ENCODE data around the gene ERG.

The ERG gene

DNA sequence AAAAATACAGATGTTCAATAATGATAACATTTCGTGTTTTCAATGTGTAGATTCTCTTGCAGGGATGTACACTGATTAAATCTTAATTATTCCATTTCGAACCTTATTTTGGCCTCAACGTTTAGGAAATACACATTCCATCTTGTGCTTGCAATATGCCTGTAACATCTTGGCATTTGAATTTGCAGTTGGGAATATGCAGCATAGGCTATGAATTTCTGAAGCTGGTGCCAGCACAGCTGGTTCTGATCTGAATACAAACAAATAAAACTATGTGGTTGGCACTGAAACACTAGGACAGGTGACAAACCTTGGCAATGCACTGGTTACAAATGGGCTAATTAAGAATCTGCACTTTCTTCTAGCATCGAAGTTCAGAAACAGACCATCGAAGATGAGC, 108.4 kb downstream of the ERG start:
- TF ChIP-seq, protein P1, sequence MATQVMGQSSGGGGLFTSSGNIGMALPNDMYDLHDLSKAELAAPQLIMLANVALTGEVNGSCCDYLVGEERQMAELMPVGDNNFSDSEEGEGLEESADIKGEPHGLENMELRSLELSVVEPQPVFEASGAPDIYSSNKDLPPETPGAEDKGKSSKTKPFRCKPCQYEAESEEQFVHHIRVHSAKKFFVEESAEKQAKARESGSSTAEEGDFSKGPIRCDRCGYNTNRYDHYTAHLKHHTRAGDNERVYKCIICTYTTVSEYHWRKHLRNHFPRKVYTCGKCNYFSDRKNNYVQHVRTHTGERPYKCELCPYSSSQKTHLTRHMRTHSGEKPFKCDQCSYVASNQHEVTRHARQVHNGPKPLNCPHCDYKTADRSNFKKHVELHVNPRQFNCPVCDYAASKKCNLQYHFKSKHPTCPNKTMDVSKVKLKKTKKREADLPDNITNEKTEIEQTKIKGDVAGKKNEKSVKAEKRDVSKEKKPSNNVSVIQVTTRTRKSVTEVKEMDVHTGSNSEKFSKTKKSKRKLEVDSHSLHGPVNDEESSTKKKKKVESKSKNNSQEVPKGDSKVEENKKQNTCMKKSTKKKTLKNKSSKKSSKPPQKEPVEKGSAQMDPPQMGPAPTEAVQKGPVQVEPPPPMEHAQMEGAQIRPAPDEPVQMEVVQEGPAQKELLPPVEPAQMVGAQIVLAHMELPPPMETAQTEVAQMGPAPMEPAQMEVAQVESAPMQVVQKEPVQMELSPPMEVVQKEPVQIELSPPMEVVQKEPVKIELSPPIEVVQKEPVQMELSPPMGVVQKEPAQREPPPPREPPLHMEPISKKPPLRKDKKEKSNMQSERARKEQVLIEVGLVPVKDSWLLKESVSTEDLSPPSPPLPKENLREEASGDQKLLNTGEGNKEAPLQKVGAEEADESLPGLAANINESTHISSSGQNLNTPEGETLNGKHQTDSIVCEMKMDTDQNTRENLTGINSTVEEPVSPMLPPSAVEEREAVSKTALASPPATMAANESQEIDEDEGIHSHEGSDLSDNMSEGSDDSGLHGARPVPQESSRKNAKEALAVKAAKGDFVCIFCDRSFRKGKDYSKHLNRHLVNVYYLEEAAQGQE (IDR thresholded peaks at IDR 0.05; ENCODE audit: insufficient read depth in 1 of 2, low read depth in 2 of 2, low read length in 2 of 2): no peak
- TF ChIP-seq TAF1 (IDR thresholded peaks at IDR 0.05; ENCODE audit: borderline replicate concordance, insufficient read depth, low read length) (no peak), FOXP2 (optimal IDR thresholded peaks at IDR 0.05; ENCODE audit: borderline replicate concordance, extremely low read depth, extremely low read length, insufficient read depth) (no peak), POLR2AphosphoS5 (IDR thresholded peaks at IDR 0.05; ENCODE audit: low read depth, low read length) (no peak), SIN3A (IDR thresholded peaks at IDR 0.05; ENCODE audit: borderline replicate concordance, insufficient read depth, low read length) (no peak)

DNA sequence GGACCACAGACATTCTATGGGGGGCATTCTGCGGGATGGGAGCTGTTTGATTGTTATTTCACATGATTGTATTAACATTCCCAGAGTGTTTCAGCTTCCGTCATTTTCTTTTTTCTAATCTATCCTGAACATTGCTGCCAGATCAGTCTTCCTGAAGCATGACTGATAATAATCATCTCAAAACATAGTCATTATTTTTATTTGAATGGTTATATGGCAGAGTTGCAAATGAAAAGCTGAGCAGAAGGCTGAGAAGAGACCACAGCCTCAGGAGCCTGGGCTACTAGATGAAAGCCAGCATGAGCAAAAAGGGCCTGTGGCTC, 109.0 kb downstream of the ERG start:
- no peak for TF ChIP-seq POLR2AphosphoS5 (IDR thresholded peaks at IDR 0.05; ENCODE audit: low read depth, low read length)
- TF ChIP-seq SIN3A (IDR thresholded peaks at IDR 0.05; ENCODE audit: borderline replicate concordance, insufficient read depth, low read length): no peak
- TF ChIP-seq, protein P1 (IDR thresholded peaks at IDR 0.05; ENCODE audit: insufficient read depth in 1 of 2, low read depth in 2 of 2, low read length in 2 of 2): no peak
- no peak for TF ChIP-seq FOXP2 (optimal IDR thresholded peaks at IDR 0.05; ENCODE audit: borderline replicate concordance, extremely low read depth, extremely low read length, insufficient read depth)
- TF ChIP-seq TAF1 (IDR thresholded peaks at IDR 0.05; ENCODE audit: borderline replicate concordance, insufficient read depth, low read length): no peak

DNA sequence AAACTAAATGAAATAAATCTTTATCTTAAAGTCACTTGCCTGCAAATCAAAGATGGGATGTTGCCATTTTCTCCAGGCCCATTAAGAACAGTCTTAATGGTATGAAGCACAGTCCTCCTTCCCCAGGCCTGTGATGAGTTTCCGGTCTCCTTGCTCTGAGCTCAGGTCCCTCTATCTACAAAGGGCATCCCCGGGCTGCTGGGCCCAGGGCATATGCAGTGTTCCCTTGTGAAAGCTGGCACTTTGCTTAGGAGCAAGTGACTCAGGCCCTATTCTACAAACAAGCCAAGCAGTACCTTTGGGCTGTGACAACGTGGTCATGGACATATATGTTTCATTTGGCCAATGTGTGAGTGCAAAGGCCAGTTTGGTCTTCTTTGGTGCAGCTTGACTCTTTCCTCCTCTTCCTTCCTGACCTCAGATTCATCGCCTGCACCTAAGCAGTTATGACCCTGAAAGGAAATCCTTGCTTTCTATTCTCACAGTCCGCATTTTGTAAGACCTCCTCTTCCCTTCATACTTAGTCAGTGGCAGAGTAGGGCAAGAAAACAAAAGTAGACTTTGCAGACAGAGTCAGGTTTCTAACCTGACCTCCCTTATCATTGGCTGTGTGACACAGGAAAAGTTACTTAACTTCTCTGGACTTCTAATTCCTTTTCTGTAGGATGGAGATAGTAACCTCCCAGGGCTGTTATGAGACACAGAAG, 109.5 kb downstream of the ERG start:
- TF ChIP-seq POLR2AphosphoS5 (IDR thresholded peaks at IDR 0.05; ENCODE audit: low read depth, low read length) (no peak), FOXP2 (optimal IDR thresholded peaks at IDR 0.05; ENCODE audit: borderline replicate concordance, extremely low read depth, extremely low read length, insufficient read depth) (no peak), SIN3A (IDR thresholded peaks at IDR 0.05; ENCODE audit: borderline replicate concordance, insufficient read depth, low read length) (no peak), TAF1 (IDR thresholded peaks at IDR 0.05; ENCODE audit: borderline replicate concordance, insufficient read depth, low read length) (no peak)
- TF ChIP-seq, protein P1 (IDR thresholded peaks at IDR 0.05; ENCODE audit: insufficient read depth in 1 of 2, low read depth in 2 of 2, low read length in 2 of 2): no peak

DNA sequence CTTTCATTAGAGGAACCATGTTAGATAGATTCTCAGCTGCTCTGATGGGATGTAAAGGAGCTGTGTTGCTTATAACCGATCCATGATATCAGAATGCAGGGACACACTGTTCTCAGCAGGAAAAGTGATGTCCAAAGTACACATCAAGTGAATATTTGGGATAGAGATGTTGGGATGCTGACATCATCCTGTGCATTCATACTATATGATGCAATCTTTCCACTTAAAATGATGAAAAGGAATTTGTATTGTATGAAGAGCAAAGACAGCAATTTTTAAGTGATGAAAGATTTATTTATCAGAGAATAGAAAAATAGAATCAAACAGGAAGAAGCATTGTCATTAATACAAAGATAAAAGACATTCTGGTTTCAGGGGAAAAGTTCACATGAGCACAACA, 110.1 kb downstream of the ERG start:
- TF ChIP-seq TAF1 (IDR thresholded peaks at IDR 0.05; ENCODE audit: borderline replicate concordance, insufficient read depth, low read length): no peak
- no peak for TF ChIP-seq FOXP2 (optimal IDR thresholded peaks at IDR 0.05; ENCODE audit: borderline replicate concordance, extremely low read depth, extremely low read length, insufficient read depth)
- no peak for TF ChIP-seq SIN3A (IDR thresholded peaks at IDR 0.05; ENCODE audit: borderline replicate concordance, insufficient read depth, low read length)
- no peak for TF ChIP-seq POLR2AphosphoS5 (IDR thresholded peaks at IDR 0.05; ENCODE audit: low read depth, low read length)
- TF ChIP-seq, protein P1 (IDR thresholded peaks at IDR 0.05; ENCODE audit: insufficient read depth in 1 of 2, low read depth in 2 of 2, low read length in 2 of 2): no peak
